ENCODE data around the gene PLA2G4E. TPM values are rescaled to one million over a fixed set of nuclear protein-coding genes. Genes with fewer than 3 reads are reported as not detected.

Gene PLA2G4E
- total RNA-seq, 1 donor from 2014 or later = 8.8 TPM

GRCh38 chr15:41971089-41971894, 49.5 kb downstream of the PLA2G4E start:
- Histone ChIP-seq H3K9me3 (no peaks in the 10 kb centered on the region), H3K4me3 (peak overlapping the region; percentile 91 to 99), H3K36me3 (no peaks in the 10 kb centered on the region), H3K27me3 (no peaks in the 10 kb centered on the region), H3K4me1 (peaks cover 22% of the 10 kb centered on the region), H3K27ac (peak overlapping the region; percentile 89)
- intact Hi-C loops (cut with DNase I) = no loop called here
- TF ChIP-seq POLR2A (IDR thresholded peaks at IDR 0.05) (no peak), CTCF (IDR thresholded peaks at IDR 0.05) (peak in 1 of 3 experiments; percentile 18), POLR2AphosphoS5 (IDR thresholded peaks at IDR 0.05; ENCODE audit: insufficient read depth in 1 of 2, low read depth in 1 of 2) (peak in 1 of 2 donors; percentile 41)
- peak; percentile 61 to 88 for DNase-seq (ENCODE audit: extremely low spot score in 2 of 2)

DNA sequence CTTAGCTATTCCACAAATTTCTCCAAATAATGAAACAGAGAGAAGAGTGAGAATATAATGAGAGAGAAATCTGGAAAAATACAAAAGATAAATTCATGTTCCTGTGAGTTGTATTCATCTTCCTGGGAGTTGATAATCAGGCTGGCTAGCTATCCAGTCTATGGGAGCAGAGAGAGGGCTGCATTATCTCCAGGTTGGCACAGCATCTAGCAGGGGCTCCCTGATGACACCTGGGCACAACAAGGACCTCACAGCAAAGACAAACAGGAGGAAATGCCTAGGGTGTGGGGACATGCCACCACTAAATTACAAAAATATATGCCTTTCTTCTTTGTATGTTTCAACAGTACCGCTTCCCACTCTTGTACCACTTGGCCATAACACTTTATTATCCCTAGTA, 50.4 kb downstream of the PLA2G4E start:
- Histone ChIP-seq H3K4me3 (peak overlapping the region; percentile 0 to 91), H3K4me1 (peaks cover 28% of the 10 kb centered on the region), H3K9me3 (no peaks in the 10 kb centered on the region), H3K27ac (no peak overlapping the region), H3K27me3 (no peaks in the 10 kb centered on the region), H3K36me3 (no peaks in the 10 kb centered on the region)
- DNase-seq (ENCODE audit: extremely low spot score in 2 of 2) = peak in 1 of 2 donors; percentile 65
- intact Hi-C loops (cut with DNase I) = no loop called here
- TF ChIP-seq POLR2AphosphoS5 (IDR thresholded peaks at IDR 0.05; ENCODE audit: insufficient read depth in 1 of 2, low read depth in 1 of 2) = no peak
- TF ChIP-seq POLR2A (IDR thresholded peaks at IDR 0.05) = no peak

DNA sequence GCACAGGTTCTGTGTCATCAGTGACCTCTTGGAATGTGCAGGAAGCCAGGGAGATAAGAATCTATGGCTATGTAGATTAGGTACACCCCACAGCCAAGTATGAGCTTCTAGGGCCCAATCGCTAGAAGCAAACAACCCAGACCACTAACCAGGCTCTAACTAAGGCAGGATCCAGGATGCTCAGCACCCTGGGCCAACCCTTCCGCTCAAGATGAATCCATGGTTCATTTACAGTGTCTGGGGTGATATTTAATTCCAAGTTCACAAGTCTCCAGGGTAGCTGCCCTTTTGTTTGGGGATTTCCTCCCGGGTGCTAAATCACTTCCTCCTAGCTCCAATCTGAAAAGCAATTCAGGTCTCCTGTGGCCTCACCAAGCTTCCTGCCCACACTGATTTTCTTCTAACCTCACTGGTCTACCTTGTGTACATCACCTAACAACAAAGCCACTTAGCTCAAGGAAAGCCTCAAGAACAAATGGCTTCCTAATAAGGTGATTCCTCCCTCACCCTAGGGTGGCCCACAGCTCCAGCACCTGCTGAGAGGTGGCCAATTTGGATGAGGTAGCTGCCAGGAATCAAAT, 50.9 kb downstream of the PLA2G4E start:
- Histone ChIP-seq H3K27ac (no peak overlapping the region), H3K36me3 (no peaks in the 10 kb centered on the region), H3K27me3 (no peaks in the 10 kb centered on the region), H3K4me3 (peak overlapping the region in 1 of 2 donors; percentile 91), H3K9me3 (no peaks in the 10 kb centered on the region), H3K4me1 (peaks cover 28% of the 10 kb centered on the region)
- intact Hi-C loops (cut with DNase I) = no loop called here
- DNase-seq (ENCODE audit: extremely low spot score in 2 of 2) = peak in 1 of 2 donors; percentile 65
- TF ChIP-seq CTCF (IDR thresholded peaks at IDR 0.05) (no peak), POLR2AphosphoS5 (IDR thresholded peaks at IDR 0.05; ENCODE audit: insufficient read depth in 1 of 2, low read depth in 1 of 2) (no peak), POLR2A (IDR thresholded peaks at IDR 0.05) (no peak)

DNA sequence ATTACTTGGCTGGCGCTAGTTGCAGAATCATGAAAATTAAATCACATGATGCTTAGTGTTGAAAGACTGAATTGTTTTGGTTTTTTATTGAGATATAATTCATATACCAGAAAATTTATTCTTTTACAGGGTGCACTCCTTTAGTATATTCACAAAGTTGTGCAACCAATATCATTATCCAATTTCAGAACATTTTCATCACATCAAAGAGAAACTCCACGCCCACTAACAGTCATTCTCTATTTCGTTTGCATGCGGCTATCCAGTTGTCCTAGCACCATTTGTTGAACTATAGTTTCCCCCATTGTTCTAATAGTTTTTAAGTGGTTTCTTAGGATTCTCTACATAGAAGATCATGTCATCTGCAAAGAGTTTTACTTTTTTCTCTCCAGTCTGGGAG, 52.1 kb downstream of the PLA2G4E start:
- TF ChIP-seq POLR2A (IDR thresholded peaks at IDR 0.05) (no peak), POLR2AphosphoS5 (IDR thresholded peaks at IDR 0.05; ENCODE audit: insufficient read depth in 1 of 2, low read depth in 1 of 2) (no peak), CTCF (IDR thresholded peaks at IDR 0.05) (no peak)
- intact Hi-C loops (cut with DNase I) = no loop called here
- Histone ChIP-seq H3K9me3 (no peaks in the 10 kb centered on the region), H3K27me3 (no peaks in the 10 kb centered on the region), H3K36me3 (no peaks in the 10 kb centered on the region), H3K27ac (no peak overlapping the region), H3K4me1 (peaks cover 28% of the 10 kb centered on the region), H3K4me3 (no peak overlapping the region)
- DNase-seq (ENCODE audit: extremely low spot score in 2 of 2) = no peak

- Histone ChIP-seq H3K27ac (peak overlapping the region; percentile 4), H3K4me3 (no peak overlapping the region), H3K9me3 (no peaks in the 10 kb centered on the region), H3K36me3 (no peaks in the 10 kb centered on the region), H3K27me3 (no peaks in the 10 kb centered on the region), H3K4me1 (peaks cover 23% of the 10 kb centered on the region)
- intact Hi-C loops (cut with DNase I) = no loop called here
- DNase-seq (ENCODE audit: extremely low spot score in 2 of 2) = peak in 1 of 2 donors; percentile 65
- TF ChIP-seq CTCF (IDR thresholded peaks at IDR 0.05) (no peak), POLR2A (IDR thresholded peaks at IDR 0.05) (no peak), POLR2AphosphoS5 (IDR thresholded peaks at IDR 0.05; ENCODE audit: insufficient read depth in 1 of 2, low read depth in 1 of 2) (no peak)
Observed at GRCh38 chr15:41967506-41968206, 53.2 kb downstream of the PLA2G4E start.
